OCI-LY7 (cell line): Measurements from ENCODE around the gene XG. TPM values are rescaled to one million over a fixed set of nuclear protein-coding genes. Genes with fewer than 3 reads are reported as not detected.
"Not testable (repeated sequence)": the region's sequence is repeated elsewhere in the genome, so short reads cannot be mapped to it uniquely, and the experiment has no call there.

Source experiments
- BruUV-seq: library from RNA; stranded (reverse); fragments of 400-500 nt; replicated peaks from 2 replicates; lab custom pipeline; 2021; lab: Mats Ljungman, UMichigan
- CTCF ChIA-PET: fragments of 300-600 bp; sonication (Branson Sonifier 250); formaldehyde crosslinking; loops from one replicate; lab custom pipeline; 2022; ENCODE audit warnings: antibody characterized with exemption; ENCODE audit not compliant: unreplicated experiment; lab: Charles Lee
- POLR2A ChIA-PET: fragments of 300-600 bp; sonication (Branson Sonifier 250); formaldehyde crosslinking; loops from one replicate; lab custom pipeline; 2022; ENCODE audit warnings: antibody characterized with exemption; lab: Charles Lee
- DNase-seq: peaks from one replicate; pipeline ENCODE4 v3.0.0-alpha.2; 2015; ENCODE audit warnings: low spot score
- H2AFZ ChIP-seq: fragments of 200-600 bp; sonication (generic), shearing (Covaris generic); 2 replicates; pipeline ENCODE4 v1.6.1; 2014; ENCODE audit warnings: mild to moderate bottlenecking, antibody characterized with exemption, low read length, moderate library complexity
- H3K27ac ChIP-seq: fragments of 200-600 bp; sonication (generic); 2 replicates; pipeline ENCODE4 v1.5.1; 2014; ENCODE audit warnings: mixed run types, low read depth, mild to moderate bottlenecking, moderate library complexity, low read length, inconsistent platforms; ENCODE audit not compliant: poor library complexity, severe bottlenecking
- H3K36me3 ChIP-seq: fragments of 200-600 bp; sonication (generic); 2 replicates; pipeline ENCODE4 v1.6.1; 2014; ENCODE audit warnings: mild to moderate bottlenecking, antibody characterized with exemption, low read length, moderate library complexity, mixed read lengths; ENCODE audit not compliant: insufficient read depth
- H3K4me1 ChIP-seq: fragments of 200-600 bp; sonication (generic); 2 replicates; pipeline ENCODE4 v1.5.1; 2014; ENCODE audit warnings: mild to moderate bottlenecking, low read length; ENCODE audit not compliant: insufficient read depth, poor library complexity, severe bottlenecking
- H3K4me2 ChIP-seq: fragments of 200-600 bp; sonication (generic); 2 replicates; pipeline ENCODE4 v1.6.1; 2014; ENCODE audit warnings: mild to moderate bottlenecking, low read length
- H3K4me3 ChIP-seq: fragments of 200-600 bp; sonication (generic); 2 replicates; pipeline ENCODE4 v1.5.1; 2014; ENCODE audit warnings: mild to moderate bottlenecking, low read depth, low read length; ENCODE audit not compliant: poor library complexity, severe bottlenecking
- H3K79me2 ChIP-seq: fragments of 200-600 bp; sonication (generic); 2 replicates; pipeline ENCODE4 v1.6.1; 2016; ENCODE audit warnings: low read depth, mild to moderate bottlenecking, low read length, moderate library complexity, mixed read lengths; ENCODE audit not compliant: insufficient read depth
- H3K9me2 ChIP-seq: fragments of 200-600 bp; sonication (generic); 2 replicates; pipeline ENCODE4 v1.6.1; 2016; ENCODE audit warnings: mild to moderate bottlenecking, low read length, mixed read lengths; ENCODE audit not compliant: insufficient read depth
- H3K9me3 ChIP-seq: fragments of 200-600 bp; sonication (generic); 2 replicates; pipeline ENCODE4 v1.6.1; 2014; ENCODE audit warnings: mild to moderate bottlenecking, mixed run types, low read length, mixed read lengths
- H4K20me1 ChIP-seq: fragments of 200-600 bp; sonication (generic); 2 replicates; pipeline ENCODE4 v1.6.1; 2014; ENCODE audit warnings: mild to moderate bottlenecking, antibody characterized with exemption, low read length, moderate library complexity, mixed read lengths; ENCODE audit not compliant: insufficient read depth
- EZH2phosphoT487 ChIP-seq: fragments of 200-600 bp; sonication (generic); IDR thresholded peaks from 2 replicates; pipeline ENCODE4 v1.6.1; 2018; ENCODE audit warnings: low read depth, borderline replicate concordance, mild to moderate bottlenecking, mixed run types, antibody characterized with exemption, low read length, moderate library complexity, mixed read lengths
- intact Hi-C: fragments of 100-400 bp; cut with micrococcal nuclease; formaldehyde crosslinking; loops from one replicate; pipeline ENCODE4 v1.10.0; 2022; ENCODE audit not compliant: unreplicated experiment
- total RNA-seq, 2 experiments: library from RNA; depleted of rRNA in 1 of 2; stranded (reverse); fragments of >200 nt in 1 of 2; shearing (Covaris generic) in 1 of 2; gene quantifications; 2 replicates each; pipeline ENCODE4 v1.2.3, GENCODE V29; 2014 to 2022
- TF ChIP-seq, protein P1 (sequence below): fragments of 200-600 bp; sonication (generic); conservative IDR thresholded peaks from 2 replicates; pipeline ENCODE4 v1.5.1; 2014; ENCODE audit warnings: mild to moderate bottlenecking, antibody characterized with exemption, low read length, moderate library complexity, mixed read lengths

XG gene
- total RNA-seq, 2 experiments from 2014 or later = not detected

DNA sequence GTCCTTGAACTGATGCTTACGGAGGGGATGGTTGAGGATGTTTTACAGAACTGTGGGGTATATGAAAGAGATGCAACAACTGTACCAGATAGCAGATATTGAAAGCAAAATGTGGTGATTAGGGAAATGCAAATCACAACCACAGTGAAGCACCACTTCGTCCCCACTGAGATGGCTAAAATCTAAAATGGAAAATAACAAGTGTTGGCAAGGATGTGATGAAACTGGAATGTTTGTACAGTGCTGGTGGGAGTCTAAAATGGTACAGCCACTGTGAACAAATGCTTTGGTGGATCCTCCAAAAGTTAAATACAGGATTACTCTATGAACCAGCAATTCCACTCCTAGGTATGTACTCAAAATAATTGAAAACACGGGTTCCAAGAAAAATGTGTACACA lies 22.9 kb downstream of the XG start:
- Histone ChIP-seq H2AFZ (no peak overlapping the region), H3K9me3 (no peaks in the 10 kb centered on the region), H3K36me3 (no peaks in the 10 kb centered on the region), H3K27ac (no peak overlapping the region), H3K4me3 (no peak overlapping the region), H3K4me2 (no peak overlapping the region), H4K20me1 (no peaks in the 10 kb centered on the region), H3K9me2 (no peaks in the 10 kb centered on the region), H3K79me2 (no peaks in the 10 kb centered on the region), H3K4me1 (no peaks in the 10 kb centered on the region)
- CTCF ChIA-PET = no interaction called here
- intact Hi-C loops = no loop called here
- POLR2A ChIA-PET = no interaction called here
- no TSS peak for BruUV-seq
- no peak for TF ChIP-seq EZH2phosphoT487
- TF ChIP-seq, protein P1, sequence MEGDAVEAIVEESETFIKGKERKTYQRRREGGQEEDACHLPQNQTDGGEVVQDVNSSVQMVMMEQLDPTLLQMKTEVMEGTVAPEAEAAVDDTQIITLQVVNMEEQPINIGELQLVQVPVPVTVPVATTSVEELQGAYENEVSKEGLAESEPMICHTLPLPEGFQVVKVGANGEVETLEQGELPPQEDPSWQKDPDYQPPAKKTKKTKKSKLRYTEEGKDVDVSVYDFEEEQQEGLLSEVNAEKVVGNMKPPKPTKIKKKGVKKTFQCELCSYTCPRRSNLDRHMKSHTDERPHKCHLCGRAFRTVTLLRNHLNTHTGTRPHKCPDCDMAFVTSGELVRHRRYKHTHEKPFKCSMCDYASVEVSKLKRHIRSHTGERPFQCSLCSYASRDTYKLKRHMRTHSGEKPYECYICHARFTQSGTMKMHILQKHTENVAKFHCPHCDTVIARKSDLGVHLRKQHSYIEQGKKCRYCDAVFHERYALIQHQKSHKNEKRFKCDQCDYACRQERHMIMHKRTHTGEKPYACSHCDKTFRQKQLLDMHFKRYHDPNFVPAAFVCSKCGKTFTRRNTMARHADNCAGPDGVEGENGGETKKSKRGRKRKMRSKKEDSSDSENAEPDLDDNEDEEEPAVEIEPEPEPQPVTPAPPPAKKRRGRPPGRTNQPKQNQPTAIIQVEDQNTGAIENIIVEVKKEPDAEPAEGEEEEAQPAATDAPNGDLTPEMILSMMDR = no peak
- no peak for DNase-seq

DNA sequence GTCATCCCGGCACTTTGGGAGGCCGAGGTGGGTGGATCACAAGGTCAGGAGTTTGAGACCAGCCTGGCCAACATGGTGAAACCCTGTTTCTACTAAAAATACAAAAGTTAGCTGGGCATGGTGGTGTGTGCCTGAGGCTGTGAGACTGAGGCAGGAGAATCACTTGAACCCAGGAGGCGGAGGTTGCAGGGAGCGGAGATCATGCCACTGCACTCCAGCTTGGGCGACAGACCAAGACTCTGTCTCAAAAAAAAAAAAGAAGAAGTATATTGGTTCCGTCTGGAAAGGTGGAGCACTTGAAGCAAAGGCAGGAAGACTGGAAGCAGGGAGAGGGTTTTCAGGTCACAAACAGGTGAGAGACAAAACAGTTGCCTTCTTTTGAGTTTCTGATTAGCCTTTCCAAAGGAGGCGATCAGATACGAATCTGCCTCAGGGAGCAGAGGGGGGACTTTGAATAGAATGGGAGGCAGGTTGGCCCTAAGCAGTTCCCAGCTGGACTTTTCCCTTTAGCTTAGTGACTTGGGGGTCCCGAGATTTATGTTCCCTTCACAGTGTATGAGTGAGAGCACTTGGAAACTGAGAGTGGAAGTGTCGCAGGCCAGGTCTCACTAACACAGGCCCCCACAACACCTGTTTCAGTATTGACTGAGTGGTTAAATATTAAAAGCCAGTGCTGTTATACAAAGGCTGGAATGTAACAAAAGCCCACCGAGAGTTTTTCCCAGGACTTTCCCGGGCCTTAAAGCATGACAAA lies 28.8 kb downstream of the XG start:
- H2AFZ ChIP-seq, H3K36me3 ChIP-seq, H3K27ac ChIP-seq, CTCF ChIA-PET, DNase-seq, H3K79me2 ChIP-seq, H4K20me1 ChIP-seq, H3K9me2 ChIP-seq, H3K4me2 ChIP-seq, H3K9me3 ChIP-seq, BruUV-seq, POLR2A ChIA-PET, intact Hi-C loops, H3K4me3 ChIP-seq, H3K4me1 ChIP-seq: not testable (repeated sequence)

GRCh38 chrX:2781226-2781571 lies 29.4 kb downstream of the XG start:
- no TSS peak for BruUV-seq

More at GRCh38 chrX:2781226-2781571, 29.4 kb downstream of the XG start:
- H3K9me2 ChIP-seq = no peaks in the 10 kb centered on the region
- no peak overlapping the region for H3K4me3 ChIP-seq
- no peak overlapping the region for H2AFZ ChIP-seq
- TF ChIP-seq EZH2phosphoT487 = no peak
- no peaks in the 10 kb centered on the region for H4K20me1 ChIP-seq
- no peak overlapping the region for H3K27ac ChIP-seq
- CTCF ChIA-PET = no interaction called here
- intact Hi-C loops = no loop called here
- DNase-seq = no peak
- H3K36me3 ChIP-seq = no peaks in the 10 kb centered on the region
- H3K9me3 ChIP-seq = no peaks in the 10 kb centered on the region
- no peak overlapping the region for H3K4me2 ChIP-seq
- POLR2A ChIA-PET = no interaction called here
- H3K4me1 ChIP-seq = no peaks in the 10 kb centered on the region
- H3K79me2 ChIP-seq = no peaks in the 10 kb centered on the region
